HG03095 (cell line): ENCODE data around the gene ZDHHC14.
"Not testable (repeated sequence)": the region's sequence is repeated elsewhere in the genome, so short reads cannot be mapped to it uniquely, and the experiment has no call there.

ENCODE experiments used
- ATAC-seq: cut with Tn5 transposase; IDR thresholded peaks from one replicate; pipeline ENCODE4 v1.9.1; 2021; ENCODE audit warnings: moderate library complexity; ENCODE audit not compliant: unreplicated experiment

Gene ZDHHC14

DNA sequence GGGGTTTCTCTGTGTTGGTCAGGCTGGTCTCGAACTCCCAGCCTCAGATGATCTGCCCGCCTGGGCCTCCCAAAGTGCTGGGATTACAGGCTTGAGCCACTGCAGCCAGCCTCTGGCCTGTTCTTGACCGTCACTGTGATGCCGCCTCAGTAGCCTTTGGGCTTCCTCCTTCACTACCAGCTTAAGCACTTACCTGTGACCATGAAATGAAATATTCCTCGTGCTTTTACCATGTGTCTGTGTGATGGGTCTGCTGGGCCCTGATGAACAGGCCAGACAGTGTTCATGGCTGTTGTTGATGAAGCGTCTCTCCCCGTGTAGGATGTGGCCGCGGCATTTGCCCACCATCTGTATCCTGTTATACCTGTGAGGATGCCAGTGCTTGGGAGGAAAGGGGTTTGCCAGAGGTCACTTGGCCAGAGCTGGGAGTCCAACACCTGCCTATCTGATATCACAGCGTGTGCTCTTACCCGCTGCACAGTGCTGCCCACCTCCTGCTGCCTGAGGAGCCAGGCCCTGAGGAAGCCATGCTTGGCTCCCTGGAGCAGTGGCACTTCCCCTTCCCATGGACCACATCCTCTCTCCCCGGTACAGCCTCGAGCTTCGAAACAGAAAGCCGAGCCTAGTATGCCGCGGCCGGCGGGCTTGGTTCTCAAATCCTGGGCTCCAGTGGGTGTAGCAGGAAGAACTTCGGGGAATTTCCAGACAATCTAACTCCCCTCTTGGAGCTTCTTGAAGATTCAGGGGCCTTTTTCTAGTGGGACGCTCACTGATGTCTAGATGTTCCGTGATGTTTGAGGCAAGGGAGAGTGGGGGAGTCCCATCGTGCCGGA is 167.9 kb downstream of the ZDHHC14 start:
- ATAC-seq, result no peak

DNA sequence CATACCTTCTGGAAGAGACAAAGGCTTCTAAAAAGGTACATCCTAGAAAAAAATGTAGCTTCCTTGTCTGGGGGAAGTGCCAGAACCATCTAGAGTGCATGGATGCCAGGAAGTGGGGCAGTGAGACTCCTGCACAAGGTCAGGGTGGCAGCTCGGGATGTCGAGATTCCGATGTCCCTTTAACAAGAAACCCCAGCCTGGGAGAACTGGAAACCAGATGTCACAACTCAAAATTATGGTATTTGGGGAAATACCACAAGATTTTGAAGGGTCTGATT is 168.4 kb downstream of the ZDHHC14 start:
- ATAC-seq, result no peak

DNA sequence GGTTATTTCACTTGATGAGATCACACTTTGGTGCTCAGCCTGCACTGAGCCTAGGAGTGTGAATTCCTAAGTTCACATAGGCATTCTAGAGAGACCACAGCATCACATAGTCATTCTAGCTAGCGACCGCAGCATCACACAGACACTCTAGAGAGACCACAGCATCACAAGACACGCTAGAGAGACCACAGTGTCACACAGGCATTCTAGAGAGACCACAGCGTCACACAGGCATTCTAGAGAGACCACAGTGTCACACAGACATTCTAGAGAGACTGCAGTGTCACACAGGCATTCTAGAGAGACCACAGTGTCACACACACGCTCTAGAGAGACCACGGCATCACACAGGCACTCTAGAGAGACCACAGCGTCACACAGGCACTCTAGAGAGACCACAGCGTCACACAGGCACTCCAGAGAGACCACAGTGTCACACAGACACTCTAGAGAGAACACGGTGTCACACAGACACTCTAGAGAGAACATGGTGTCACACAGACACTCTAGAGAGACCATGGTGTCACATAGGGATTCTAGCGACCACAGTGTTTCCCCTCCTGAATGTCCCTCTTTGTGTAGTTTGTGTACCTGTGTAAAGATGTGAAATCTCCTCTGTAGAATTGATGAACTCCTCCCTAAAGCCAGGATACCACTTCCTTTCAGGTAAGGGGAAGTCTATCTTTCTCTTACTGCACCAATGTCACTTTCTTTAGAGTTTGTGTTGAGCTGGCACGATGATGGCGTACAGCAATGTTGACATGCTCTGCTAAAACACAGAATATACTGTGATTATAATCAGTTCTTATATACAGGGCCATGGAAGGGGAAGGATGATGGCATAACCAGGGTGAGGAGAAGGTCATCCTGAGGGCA is 169.4 kb downstream of the ZDHHC14 start:
- ATAC-seq, result no peak

DNA sequence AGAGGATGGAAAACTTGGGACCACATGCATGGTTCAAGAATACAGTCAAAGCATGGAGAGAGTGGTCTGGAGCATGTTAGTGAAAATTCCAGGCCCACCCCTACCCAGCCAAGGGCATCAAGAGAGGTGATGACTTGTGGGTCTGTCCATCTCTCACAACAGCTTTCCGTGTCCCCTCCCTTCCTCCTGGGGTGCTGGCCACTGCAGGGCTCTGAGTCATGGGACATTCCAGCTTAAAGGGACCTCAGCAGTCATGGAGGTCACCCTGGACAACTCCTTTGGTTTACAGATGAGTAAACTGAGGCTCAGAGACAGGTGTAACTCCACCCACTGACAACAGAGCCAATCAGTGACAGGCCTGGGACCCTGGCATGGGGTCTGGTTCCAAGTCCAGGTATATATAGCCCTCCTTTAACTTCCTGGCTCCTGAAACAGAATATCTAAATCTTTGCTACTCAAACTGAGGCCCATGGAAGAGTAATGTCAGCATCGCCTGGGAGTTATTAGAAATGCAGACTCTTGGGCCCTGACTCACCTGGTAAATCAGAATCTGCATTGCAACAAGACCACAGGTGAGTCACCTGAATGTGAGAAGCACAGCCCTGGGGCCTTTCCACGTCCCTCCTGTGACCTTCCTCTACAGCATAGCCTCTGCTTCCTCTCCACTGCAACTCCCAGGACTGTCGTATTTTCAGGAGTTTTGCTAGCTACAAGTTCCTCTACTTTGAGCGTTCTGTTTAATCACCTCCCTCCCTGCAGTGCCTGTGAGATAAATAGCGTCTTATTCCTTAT is 170.2 kb downstream of the ZDHHC14 start:
- ATAC-seq, result no peak

DNA sequence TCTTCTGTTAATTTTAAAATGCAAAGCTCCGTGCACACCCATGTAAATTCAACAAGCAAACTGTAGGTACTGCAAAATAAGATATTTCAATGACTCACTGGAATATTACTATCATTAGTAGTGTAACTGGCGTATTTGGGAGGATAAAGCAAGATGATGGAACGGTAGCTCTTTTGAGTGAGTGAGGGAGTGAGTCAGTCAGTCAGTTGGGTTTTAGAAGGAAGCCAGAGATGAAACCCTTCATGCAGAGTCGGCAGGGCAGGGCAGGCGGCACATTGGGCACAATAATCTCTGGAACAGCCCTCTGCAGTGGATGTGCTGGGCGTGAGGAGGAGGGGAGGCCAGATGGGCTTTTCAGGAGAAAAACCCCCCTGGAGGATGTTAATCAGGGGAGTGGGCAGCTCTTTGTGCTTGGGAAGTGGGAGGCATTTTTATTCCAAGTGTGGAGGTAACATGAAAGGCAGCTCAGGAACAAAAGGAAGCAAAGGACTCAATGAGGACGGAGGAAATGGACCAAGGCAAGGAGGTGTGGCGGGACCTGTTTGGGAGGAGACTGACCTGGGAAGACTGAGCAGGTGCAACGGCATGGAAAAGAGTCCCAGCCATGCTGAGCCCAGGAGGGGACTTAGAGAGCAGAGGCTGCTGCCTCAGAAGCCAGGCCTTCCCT is 171.2 kb downstream of the ZDHHC14 start:
- ATAC-seq, result no peak

DNA sequence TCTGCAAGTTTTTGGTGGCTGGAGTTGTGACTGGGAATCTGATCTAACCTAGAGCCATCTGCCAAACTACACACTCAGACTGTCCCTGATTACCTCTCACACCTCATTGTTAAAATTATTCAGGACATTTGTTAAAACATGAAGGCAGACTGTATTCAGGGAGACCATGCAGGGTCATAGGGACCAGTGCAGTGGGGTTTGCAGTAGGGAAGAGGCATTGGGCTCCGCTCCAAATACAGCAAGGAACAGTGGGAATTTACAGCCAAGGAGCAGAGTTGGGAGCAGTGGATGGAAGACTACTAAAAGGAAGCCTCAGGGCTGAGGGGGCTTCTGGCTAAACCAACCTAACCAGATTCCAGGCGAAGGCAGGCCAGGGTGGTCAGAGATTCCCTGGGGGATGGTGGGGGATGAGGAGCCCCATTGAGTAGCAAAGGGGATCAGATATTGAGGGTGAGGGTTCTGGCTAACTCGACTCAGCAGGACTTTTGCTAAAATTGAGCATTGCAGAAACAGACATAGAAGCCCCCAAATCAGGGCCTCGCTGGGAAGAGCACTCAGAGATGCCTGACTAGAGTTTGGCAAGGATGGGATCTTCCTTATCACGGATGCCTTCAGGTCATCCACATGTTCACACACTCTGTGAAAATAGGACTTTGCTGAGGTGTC is 172.0 kb downstream of the ZDHHC14 start:
- ATAC-seq, result no peak

DNA sequence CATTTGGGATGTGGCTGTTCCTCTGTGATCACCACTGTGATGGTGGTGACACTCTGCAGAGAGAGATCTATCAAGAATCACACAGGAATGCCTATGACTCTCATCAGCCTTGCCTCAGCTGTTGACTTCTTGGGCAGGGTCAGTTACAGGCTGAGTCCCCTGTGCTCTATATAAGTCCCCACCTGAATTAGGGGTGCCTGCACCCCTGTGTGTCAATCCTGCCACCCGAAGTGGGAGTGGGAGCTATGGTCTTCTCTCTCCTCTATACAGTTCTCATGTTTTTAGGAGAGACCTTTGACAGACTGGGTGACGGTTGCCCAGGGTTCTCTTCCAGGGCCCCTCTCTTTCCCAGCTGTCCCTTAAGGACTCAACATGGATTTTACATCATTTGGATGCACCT is 173.8 kb downstream of the ZDHHC14 start:
- no peak for ATAC-seq

DNA sequence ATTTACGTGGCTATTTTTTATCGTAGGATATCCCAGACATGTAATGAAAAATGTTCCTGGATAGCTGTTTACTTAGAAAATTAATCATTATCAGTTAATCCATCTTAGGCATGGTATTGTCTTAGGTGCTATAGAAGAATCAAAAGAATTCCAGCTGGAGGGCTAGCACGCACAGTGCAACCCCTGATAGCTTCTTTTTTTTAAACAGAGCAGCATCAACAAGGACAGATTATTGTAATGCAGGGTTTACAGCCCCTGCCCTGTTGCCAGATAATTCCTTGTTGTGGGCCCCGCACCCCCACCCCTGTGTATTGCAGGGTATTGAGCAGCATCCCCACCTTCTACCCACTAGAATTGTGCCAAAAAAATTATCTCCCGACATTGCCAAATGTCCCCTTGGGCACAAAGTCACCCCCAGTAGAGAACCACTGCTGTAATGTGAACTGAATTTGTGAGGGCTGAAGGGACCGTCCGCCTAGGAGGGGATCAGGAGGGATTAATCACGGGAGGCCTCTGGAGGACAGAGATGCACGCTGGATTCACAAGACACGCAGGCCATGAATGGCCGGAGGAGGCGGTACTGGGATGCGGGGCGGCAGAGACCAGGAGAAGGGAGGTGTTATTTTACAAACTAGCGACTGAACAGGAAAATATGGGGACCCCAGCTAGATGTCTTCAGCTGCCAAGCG is 174.6 kb downstream of the ZDHHC14 start:
- no peak for ATAC-seq

DNA sequence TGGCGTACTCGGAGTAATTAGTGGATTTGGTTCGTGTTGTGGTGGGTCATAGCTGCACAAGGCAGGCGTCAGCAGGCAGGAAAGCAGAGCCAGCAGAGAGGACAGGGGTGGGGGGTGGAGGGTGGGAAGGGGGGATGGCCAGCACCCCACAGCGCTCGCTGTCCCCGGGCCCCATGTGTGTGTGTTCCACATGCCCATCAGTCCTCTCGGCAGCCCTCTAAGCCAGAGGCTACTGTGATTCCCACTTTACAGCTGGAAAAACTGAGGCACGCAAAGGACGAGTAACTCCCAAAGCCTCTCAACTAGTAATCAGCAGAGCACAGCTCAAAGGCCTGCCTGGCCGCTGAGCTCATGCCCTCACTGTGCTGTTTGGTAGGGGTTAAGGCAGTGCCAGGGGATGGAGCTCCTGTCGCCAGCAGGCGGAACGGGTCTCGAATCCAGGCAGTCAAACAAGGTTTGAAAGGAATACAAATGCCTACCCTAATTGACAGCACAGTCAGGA is 175.2 kb downstream of the ZDHHC14 start:
- ATAC-seq, result no peak

DNA sequence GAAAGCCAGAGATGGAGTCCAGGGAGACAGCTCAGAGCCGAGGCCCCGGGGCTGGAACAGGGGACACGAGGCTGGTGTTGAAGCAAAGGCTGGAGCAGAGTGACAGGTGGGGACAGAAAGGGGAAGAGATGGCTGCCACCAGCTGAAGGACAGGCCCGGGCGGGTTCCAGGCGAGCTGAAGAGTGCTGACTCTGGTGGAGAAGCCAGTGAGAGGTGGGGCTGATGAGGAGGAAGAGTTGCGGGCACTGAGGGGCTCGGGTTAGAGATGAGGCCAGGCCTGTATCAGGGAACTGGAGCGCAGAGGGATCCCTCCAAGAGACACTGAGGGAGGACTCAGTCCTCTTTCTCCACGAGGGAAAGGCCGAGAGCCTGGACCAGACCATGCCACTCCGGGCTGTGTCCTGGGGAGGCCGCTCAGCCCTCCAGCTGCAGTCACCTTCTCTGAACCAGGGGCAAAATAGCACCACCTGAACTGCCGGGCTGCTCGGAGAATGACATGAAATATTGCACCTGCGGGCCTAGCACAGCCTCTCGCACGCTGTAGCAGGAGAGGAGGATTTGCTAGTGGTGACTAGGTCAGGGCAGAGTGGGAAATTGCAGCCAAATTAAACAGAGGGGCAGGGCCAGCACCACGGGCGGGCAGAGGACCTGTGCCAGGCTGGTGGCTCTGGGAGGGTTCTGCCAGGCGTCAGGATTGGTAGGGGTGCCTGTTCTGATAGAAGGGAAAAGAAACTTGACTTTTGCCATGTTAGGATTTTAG is 175.9 kb downstream of the ZDHHC14 start:
- ATAC-seq, result no peak

DNA sequence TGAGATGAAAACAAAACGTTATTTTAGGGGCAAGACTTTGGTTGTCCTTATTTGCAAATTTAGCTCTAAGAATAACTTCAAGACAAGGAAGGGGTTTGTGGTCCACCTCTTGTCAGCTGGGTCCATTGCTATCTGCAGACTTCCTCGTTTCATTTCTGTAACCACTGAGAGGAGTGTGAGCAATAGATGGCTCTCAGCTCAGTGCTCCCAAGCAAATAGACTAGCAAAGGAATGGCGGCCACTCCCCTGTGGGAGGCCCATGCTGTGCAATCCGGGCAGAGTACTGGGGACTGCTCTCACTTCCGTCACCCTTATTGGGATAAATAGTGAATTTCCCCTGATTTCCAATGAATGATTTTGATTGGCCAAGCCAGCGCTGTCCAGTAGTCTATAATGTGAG is 176.6 kb downstream of the ZDHHC14 start:
- peak; percentile 55 for ATAC-seq

DNA sequence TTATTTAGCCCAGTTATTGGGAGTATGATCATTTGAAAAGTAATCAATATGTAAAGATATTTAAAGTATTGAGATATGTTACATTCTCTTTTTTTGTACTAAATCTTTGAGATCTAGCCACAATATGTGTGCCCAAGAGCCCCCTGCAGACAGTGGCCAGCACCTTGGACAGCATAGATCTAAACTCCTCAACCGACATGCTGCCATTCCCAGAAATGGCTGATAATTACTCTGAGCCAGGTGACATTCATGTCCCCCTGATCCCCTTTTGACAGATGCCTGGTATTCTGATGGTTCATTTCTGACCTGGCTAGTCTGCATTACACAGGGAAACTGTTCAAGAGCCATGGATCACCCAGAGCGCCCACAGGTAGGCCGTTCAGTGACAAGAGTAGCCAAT is 177.1 kb downstream of the ZDHHC14 start:
- no peak for ATAC-seq

DNA sequence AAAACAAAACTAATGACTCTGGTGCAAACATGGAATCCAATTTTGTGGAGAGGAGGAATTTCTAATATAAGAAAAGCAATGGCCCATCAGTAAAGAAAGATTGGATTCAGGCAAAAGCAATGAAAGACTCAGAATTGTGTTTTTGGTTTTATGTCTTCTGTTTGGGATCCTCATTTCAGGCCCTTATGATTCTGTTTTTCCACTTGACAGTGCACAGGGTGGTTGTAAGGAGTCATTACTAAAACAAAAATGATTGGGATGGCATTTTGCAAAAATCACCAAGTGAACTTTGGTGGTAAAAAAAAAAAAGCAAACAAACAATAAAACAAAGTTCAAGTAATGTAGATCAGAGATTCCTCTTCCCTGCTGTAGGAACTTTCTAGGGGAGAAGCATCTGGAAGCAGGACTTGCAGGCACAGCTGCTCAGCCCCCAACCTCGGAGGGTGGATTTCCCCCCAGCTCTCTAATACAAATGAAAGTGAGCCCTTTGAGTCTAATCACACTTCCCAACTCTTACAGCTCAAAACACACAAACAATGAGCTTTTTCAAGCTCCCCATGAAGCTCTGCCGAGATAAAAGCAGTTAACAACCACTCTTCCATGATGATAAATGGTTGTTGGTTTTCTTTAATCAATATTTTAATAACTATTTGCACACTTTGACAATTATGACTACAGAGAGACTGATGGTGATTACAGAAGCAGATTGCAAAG is 177.7 kb downstream of the ZDHHC14 start:
- ATAC-seq, result no peak

DNA sequence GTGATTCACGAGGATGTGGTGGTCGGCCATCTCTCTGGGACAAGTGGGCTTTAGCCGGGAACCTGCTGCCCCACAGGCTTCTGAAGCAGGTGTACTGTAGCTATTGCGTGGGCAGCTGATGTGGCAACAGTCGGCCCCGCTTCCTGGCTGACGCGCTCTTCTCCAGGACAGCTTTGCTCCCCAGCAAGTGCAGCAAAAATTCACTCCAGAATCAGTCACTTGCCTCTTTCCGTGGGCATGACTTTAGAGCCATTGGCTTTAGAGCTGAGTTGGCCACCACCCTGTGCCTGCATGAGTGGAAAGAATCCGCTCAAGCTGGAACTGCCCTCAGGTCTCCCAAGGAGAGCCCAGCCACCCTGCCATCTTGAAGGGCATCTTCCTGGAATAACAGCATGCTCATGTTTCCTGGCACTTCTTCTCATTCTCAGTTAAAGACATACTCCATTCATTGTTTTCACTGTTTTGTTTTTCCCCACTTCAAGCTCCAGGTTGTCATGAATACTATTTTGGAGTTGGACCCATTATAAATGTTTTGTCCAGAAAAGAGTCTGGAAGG is 178.3 kb downstream of the ZDHHC14 start:
- no peak for ATAC-seq

DNA sequence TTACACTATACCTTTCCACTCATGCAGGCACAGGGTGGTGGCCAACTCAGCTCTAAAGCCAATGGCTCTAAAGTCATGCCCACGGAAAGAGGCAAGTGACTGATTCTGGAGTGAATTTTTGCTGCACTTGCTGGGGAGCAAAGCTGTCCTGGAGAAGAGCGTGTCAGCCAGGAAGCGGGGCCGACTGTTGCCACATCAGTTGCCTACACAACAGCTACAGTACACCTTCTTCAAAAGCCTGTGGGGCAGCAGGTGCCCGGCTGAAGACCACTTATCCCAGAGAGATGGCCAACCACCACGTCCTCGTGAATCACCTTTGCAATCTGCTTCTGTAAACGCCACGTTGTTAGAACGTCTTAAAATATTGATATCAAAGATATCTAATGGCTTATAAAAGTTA is 179.1 kb downstream of the ZDHHC14 start:
- not testable (repeated sequence) for ATAC-seq

DNA sequence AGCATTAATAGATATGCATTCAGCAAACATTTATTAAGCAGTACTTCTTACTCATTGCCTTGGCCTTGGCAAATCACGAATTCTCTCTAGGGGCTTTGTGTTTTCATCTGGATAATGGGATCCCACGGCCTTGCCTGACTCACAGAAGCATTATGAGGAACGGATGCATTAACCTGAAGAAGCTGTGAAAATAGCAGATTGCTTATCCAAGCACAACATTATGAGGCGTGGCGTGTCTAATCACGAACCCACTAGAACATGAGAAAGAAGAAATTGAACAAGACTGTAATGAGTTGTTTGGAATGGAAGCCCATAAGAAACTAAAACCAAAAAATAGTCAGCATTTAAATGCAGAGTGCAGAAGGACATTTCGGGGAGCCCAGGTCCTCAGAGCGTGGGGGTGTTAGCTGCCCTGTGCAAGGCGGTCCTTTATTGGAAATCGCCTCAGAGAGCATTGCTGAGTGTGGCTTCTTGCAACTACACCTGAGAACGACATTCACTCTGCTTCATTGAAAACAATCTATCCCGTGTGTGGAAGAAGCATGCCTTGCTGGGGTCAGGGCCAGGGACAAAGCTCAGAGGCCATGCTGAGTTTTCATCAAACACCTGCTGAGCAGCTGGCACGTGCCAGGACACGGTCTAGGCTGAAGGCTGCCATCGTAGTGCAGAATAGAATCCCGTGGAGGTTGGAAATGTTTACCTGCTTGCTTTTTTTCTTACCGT is 179.9 kb downstream of the ZDHHC14 start:
- no peak for ATAC-seq

DNA sequence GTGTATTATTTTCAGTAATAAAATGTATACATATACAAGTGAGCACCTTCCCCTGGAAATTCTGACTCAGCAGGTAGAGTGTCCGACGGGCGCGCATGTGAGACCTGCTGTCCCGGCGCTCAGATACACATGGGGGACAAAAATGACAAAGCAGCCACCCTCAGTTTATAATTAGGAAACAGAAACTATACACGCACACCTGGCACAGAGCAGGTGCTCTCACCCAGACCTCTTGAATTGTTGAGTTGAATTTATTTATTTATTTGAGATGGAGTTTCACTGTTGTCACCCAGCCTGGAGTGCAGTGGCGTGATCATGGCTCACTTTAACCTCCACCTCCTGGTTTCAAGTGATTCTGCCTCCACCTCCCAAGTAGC is 180.4 kb downstream of the ZDHHC14 start:
- ATAC-seq, result peak; percentile 23
